Measurements from ENCODE around the gene UST. TPM values are rescaled to one million over a fixed set of nuclear protein-coding genes. Genes with fewer than 3 reads are reported as not detected.
A peak's percentile ranks its signal among the peaks of the same experiment; 100 is the strongest.
"Not testable (repeated sequence)": the region's sequence is repeated elsewhere in the genome, so short reads cannot be mapped to it uniquely, and the experiment has no call there.

UST gene
- total RNA-seq, 4 donors from 2014 or later = 16.7 to 19.5 (median 18.1) TPM

GRCh38 chr6:148969603-148970061 lies 222.8 kb downstream of the UST start:
- H3K9me3 ChIP-seq = no peaks in the 10 kb centered on the region
- no peaks in the 10 kb centered on the region for H3K36me3 ChIP-seq
- H3K4me1 ChIP-seq = peaks cover 6% of the 10 kb centered on the region
- 67% methylated on average over 10 of the region's 10 CpGs for WGBS
- TF ChIP-seq EP300 (IDR thresholded peaks at IDR 0.05) (no peak), POLR2AphosphoS5 (IDR thresholded peaks at IDR 0.05) (no peak)
- TF ChIP-seq, protein P1, sequence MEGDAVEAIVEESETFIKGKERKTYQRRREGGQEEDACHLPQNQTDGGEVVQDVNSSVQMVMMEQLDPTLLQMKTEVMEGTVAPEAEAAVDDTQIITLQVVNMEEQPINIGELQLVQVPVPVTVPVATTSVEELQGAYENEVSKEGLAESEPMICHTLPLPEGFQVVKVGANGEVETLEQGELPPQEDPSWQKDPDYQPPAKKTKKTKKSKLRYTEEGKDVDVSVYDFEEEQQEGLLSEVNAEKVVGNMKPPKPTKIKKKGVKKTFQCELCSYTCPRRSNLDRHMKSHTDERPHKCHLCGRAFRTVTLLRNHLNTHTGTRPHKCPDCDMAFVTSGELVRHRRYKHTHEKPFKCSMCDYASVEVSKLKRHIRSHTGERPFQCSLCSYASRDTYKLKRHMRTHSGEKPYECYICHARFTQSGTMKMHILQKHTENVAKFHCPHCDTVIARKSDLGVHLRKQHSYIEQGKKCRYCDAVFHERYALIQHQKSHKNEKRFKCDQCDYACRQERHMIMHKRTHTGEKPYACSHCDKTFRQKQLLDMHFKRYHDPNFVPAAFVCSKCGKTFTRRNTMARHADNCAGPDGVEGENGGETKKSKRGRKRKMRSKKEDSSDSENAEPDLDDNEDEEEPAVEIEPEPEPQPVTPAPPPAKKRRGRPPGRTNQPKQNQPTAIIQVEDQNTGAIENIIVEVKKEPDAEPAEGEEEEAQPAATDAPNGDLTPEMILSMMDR (IDR thresholded peaks at IDR 0.05) = no peak
- DNase-seq (ENCODE audit: low spot score in 2 of 2) = peak; percentile 83
- peak overlapping the region; percentile 47 for H3K27ac ChIP-seq
- no peak overlapping the region for H3K4me3 ChIP-seq
- no peaks in the 10 kb centered on the region for H3K27me3 ChIP-seq

- no peaks in the 10 kb centered on the region for H3K27me3 ChIP-seq
- WGBS = 82% methylated on average over 6 of the region's 6 CpGs
- no peak for TF ChIP-seq EP300 (IDR thresholded peaks at IDR 0.05)
- TF ChIP-seq, protein P1 (IDR thresholded peaks at IDR 0.05) = no peak
- no peak for TF ChIP-seq POLR2A (IDR thresholded peaks at IDR 0.05)
- TF ChIP-seq POLR2AphosphoS5 (IDR thresholded peaks at IDR 0.05) = no peak
These were observed 224.4 kb downstream of the UST start for GRCh38 chr6:148971031-148971927.

DNA sequence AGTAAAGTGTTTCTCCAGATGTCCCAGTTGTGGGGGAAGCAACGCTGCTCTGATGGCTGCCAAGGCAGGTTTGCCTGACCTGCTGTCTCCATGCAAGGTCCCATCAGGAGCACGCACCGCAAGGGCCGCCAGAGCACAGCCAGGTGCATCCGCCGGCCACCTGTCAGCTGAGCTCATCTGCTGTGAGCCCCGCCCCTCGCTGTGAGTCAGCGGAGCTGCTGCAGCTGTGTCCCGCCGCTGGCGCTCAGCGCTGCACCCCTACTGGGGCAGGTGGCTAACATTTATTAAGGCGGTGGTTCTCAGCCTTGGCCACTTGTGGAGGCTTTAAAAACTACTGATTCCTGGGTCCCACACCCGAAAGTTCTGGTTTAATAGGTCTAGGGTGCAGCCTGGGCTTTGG lies 225.7 kb downstream of the UST start:
- no peak overlapping the region for H3K27ac ChIP-seq
- 24% methylated on average over 11 of the region's 15 CpGs for WGBS
- H3K36me3 ChIP-seq = no peaks in the 10 kb centered on the region
- peaks cover 6% of the 10 kb centered on the region for H3K4me1 ChIP-seq
- H3K4me3 ChIP-seq = no peak overlapping the region
- DNase-seq (ENCODE audit: low spot score in 2 of 2) = no peak
- TF ChIP-seq, protein P1 (IDR thresholded peaks at IDR 0.05) = no peak
- TF ChIP-seq POLR2A (IDR thresholded peaks at IDR 0.05) (no peak), EP300 (IDR thresholded peaks at IDR 0.05) (no peak), POLR2AphosphoS5 (IDR thresholded peaks at IDR 0.05) (no peak)
- H3K27me3 ChIP-seq = no peaks in the 10 kb centered on the region
- H3K9me3 ChIP-seq = no peaks in the 10 kb centered on the region

More at GRCh38 chr6:148971031-148971927, 224.4 kb downstream of the UST start:
- no peak for DNase-seq (ENCODE audit: low spot score in 2 of 2)
- H3K4me3 ChIP-seq = no peak overlapping the region
- H3K36me3 ChIP-seq = no peaks in the 10 kb centered on the region
- no peak overlapping the region for H3K27ac ChIP-seq
- peaks cover 6% of the 10 kb centered on the region for H3K4me1 ChIP-seq
- H3K9me3 ChIP-seq = no peaks in the 10 kb centered on the region

- H3K36me3 ChIP-seq = no peaks in the 10 kb centered on the region
- H3K9me3 ChIP-seq = no peaks in the 10 kb centered on the region
- no peak for DNase-seq (ENCODE audit: low spot score in 2 of 2)
- H3K27me3 ChIP-seq = no peaks in the 10 kb centered on the region
- H3K4me1 ChIP-seq = peaks cover 6% of the 10 kb centered on the region
- H3K27ac ChIP-seq = no peak overlapping the region
- 47% methylated on average over 5 of the region's 5 CpGs for WGBS
- H3K4me3 ChIP-seq = no peak overlapping the region
- no peak for TF ChIP-seq EP300 (IDR thresholded peaks at IDR 0.05)
- TF ChIP-seq POLR2A (IDR thresholded peaks at IDR 0.05) = no peak
- TF ChIP-seq, protein P1 (IDR thresholded peaks at IDR 0.05) = peak in 1 of 2 donors; percentile 31
- no peak for TF ChIP-seq POLR2AphosphoS5 (IDR thresholded peaks at IDR 0.05)
These were observed 226.8 kb downstream of the UST start for GRCh38 chr6:148973538-148974208.

DNA sequence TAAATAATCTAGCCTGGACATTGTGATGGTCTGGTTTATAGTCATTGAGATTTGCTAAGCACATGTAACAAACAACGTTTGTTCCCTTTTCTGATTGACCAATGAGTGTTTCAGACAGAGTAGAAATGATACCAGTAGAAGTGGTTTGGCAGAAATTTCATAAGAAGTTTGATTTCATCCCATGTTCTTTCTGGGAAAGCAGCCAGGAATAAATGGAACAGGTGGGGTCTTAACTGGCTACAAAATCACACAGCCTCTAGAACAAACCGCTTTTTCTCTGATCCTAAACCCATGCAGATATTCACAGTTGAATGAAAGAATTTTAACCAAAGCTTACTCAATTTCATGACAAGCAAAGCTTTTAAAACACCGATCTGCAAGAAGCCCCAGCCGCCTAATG lies 227.5 kb downstream of the UST start:
- TF ChIP-seq POLR2A (IDR thresholded peaks at IDR 0.05) (no peak), POLR2AphosphoS5 (IDR thresholded peaks at IDR 0.05) (no peak), EP300 (IDR thresholded peaks at IDR 0.05) (no peak)
- TF ChIP-seq, protein P1 (IDR thresholded peaks at IDR 0.05) = no peak
- 78% methylated on average over 4 of the region's 4 CpGs for WGBS
- H3K4me1 ChIP-seq = peaks cover 6% of the 10 kb centered on the region
- DNase-seq (ENCODE audit: low spot score in 2 of 2) = no peak
- no peaks in the 10 kb centered on the region for H3K27me3 ChIP-seq
- no peak overlapping the region for H3K4me3 ChIP-seq
- H3K27ac ChIP-seq = no peak overlapping the region
- H3K9me3 ChIP-seq = no peaks in the 10 kb centered on the region
- H3K36me3 ChIP-seq = no peaks in the 10 kb centered on the region

DNA sequence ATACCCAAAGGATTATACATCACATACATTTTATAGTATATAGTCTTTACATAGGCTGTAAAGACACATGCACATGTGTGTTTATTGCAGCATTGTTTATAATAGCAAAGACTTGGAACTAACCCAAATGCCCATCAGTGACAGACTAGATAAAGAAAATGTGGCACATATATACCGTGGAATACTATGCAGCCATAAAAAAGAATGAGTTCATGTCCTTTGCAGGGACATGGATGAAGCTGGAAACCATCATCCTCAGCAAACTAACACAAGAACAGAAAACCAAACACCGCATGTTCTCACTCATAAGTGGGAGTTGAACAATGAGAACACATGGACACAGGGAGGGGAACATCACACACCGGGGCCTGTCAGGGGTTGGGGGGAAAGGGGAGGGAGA lies 231.5 kb downstream of the UST start:
- H3K4me3 ChIP-seq; DNase-seq (ENCODE audit: low spot score in 2 of 2); H3K4me1 ChIP-seq; H3K27me3 ChIP-seq; H3K36me3 ChIP-seq; H3K9me3 ChIP-seq; H3K27ac ChIP-seq: not testable (repeated sequence)
- 96% methylated on average over 3 of the region's 3 CpGs for WGBS
